ENCODE data around the gene NDOR1. TPM values are rescaled to one million over a fixed set of nuclear protein-coding genes. Genes with fewer than 3 reads are reported as not detected.

NDOR1 gene
- total RNA-seq, 1 donor from 2014 or later = 3.0 TPM

- no peak for DNase-seq
Observed at GRCh38 chr9:137167747-137168572, 37.5 kb upstream of the NDOR1 start.

- DNase-seq = no peak
Observed at GRCh38 chr9:137168573-137168903, 37.0 kb upstream of the NDOR1 start.

- peak; percentile 62 for DNase-seq
Observed at GRCh38 chr9:137168904-137169856, 36.3 kb upstream of the NDOR1 start.

GRCh38 chr9:137169896-137170358 lies 35.6 kb upstream of the NDOR1 start, which contains the start of gene LRRC26:
LRRC26 (minus strand) TSS chr9:137170051; CDS start chr9:137169943, 108 bp downstream.
- no peak for DNase-seq

- no peak for DNase-seq
Observed at GRCh38 chr9:137170486-137171148, 34.9 kb upstream of the NDOR1 start.

- no peak for DNase-seq
Observed at GRCh38 chr9:137171149-137171900, 34.2 kb upstream of the NDOR1 start.

- DNase-seq = no peak
Observed at GRCh38 chr9:137172901-137173795, 32.4 kb upstream of the NDOR1 start.

GRCh38 chr9:137173796-137174664 lies 31.5 kb upstream of the NDOR1 start:
- DNase-seq = no peak

- DNase-seq = no peak
Observed at GRCh38 chr9:137174722-137175293, 30.7 kb upstream of the NDOR1 start.

GRCh38 chr9:137175345-137175961 lies 30.0 kb upstream of the NDOR1 start:
- no peak for DNase-seq

GRCh38 chr9:137176302-137177182 lies 29.0 kb upstream of the NDOR1 start:
- DNase-seq = peak; percentile 38

- DNase-seq = no peak
Observed at GRCh38 chr9:137178201-137178938, 27.1 kb upstream of the NDOR1 start.

GRCh38 chr9:137178939-137179630 lies 26.4 kb upstream of the NDOR1 start:
- DNase-seq = no peak

GRCh38 chr9:137179761-137180160 lies 25.7 kb upstream of the NDOR1 start:
- DNase-seq = no peak

GRCh38 chr9:137180491-137180890 lies 25.0 kb upstream of the NDOR1 start:
- no peak for DNase-seq

GRCh38 chr9:137181680-137182079 lies 23.8 kb upstream of the NDOR1 start:
- DNase-seq = no peak

All from tongue (tissue), 2 donors.